CD4-positive, alpha-beta T cell treated with Interleukin-4 for 4 hours (primary cell): Measurements from ENCODE around the gene CYB5R4.
"Not testable (repeated sequence)": the region's sequence is repeated elsewhere in the genome, so short reads cannot be mapped to it uniquely, and the experiment has no call there.

ENCODE experiments used
- DNase-seq: peaks from one replicate; pipeline ENCODE4 v3.0.0-alpha.2; 2020

The CYB5R4 gene

DNA sequence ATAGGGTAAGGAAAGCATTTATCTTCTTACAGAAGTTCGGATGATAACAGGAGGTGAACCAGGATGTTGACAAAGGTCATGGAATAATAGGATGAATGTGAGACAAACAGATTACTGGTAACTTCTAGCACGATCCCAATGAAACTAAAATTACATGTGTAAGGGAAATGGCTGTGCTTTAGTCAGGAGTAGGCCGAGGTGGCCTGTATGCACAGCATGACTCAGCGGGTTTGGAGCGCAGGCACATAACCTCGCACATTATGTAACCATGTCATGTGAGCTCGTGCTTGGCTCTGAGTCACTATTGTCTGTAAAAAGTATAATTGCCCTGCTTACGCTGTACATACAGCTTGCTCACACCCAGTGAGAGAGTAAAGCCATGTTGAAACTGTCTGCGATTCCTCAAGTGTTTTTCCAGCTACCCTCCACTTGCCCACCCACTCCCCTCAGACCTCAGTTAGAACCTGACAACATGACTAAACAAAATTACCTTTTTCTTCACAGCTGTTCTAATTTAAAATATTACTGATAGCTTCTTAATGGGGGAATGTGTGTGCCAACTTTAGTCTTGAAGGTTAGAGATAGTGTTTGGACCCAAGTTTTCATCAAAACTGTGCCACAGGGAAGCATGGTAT lies 8.2 kb downstream of the CYB5R4 start:
- DNase-seq, result peak; percentile 9

DNA sequence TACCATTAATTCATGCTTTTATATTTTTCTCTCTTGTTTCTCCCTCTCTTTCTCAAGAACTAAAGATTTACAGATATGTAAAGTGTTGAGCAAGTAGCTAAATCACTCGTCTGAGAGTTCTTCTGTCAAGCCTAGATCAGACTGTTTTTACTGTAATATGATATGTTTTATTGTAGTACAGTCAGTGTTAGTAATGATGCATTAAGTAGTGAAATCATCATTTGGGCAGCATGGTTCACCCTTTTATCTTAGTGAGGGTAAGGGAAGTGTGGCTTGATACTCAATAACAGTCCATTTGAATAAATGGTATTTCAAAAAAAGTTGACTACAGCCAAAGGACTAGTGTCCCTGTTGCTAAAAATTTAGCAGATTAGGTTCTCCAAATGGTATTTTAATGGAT lies 9.2 kb downstream of the CYB5R4 start:
- no peak for DNase-seq

DNA sequence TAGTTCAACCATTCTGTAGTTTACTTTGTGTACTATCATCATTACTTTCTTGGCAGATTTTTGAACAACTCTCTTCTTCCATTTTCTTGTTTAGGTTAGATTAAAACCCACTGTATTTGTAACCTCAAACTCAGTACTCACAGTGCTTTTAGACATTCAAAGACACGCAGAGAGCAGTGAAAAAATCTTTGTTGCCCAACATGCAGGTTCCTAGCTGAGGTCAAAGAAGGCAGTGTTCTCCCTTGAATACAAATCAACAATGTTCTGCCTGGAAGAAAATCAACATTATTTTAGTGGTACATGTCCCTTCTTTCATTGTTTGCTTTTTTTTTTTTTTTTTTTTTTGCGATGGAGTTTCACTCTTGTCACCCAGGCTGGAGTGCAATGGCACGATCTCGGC lies 11.2 kb downstream of the CYB5R4 start:
- DNase-seq, result no peak

DNA sequence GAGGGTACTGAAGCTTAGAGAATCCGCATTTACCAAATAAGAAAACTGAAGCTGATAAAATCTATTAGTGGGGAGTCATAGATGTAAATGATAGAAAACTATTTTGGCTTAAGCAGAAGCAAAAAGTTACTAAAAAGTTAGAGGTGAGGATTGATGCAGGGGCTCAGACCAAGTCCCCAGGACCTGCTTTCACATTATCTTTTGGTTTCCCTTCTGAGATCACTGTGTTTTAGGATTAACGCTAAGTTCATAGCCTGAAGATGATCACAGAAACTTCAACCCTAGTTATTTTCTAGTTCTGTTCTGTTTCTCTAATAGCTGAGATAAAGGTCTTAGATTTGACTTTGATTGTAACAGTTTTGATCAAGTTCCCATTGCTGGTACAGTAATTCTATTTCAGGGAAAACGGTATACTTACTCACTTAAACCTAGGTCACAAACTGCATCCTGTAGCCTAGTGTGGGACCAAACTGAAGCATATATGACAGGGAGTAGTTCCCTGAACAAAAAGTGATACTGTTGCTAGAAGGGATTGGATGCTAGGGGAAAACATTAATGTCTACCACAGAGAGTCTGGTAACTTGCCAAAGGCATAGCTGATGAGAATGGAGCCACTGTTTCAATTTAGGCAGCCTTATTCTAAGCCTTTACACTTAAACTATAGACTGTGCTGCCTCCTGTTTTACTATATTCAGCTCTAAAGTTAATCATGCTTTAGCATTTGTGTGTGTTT lies 13.1 kb downstream of the CYB5R4 start:
- no peak for DNase-seq

DNA sequence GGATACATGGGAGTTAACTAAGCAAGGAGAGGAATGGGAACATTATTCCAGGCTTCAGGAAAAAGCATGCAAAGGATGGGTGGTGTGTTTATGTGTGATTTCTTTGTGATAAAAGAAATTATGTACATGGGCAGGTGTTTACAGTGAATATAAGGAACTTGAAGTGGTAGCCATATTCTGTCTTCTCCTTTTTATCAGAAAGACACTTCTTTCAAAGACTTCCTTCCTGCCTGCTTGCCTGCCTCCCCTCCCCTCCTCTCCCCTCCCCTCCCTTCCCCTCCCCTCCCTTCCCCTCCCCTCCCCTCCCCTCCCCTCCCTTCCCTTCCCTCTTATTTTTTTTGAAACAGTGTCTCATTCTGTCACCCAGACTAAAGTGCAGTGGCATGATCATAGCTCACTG lies 14.4 kb downstream of the CYB5R4 start:
- no peak for DNase-seq

DNA sequence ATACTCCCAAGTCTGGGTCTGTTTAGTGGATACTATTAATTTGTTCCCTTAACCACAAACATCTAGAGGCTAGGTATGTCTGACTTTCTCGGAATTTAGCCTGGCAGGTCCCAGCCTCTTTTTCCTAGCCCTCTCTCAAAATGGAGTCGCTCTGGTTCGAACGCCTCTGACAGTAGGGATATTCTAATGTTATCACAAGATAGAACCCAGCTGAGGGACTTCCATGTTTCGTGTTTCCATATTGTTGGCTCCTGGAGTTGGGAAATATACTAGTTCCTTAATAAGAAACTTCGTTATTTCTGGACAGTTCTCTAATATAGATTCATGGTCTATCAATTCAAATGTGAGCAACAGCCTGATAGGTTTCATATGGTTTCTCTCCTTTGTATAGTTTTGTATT lies 16.4 kb downstream of the CYB5R4 start:
- DNase-seq, result no peak

DNA sequence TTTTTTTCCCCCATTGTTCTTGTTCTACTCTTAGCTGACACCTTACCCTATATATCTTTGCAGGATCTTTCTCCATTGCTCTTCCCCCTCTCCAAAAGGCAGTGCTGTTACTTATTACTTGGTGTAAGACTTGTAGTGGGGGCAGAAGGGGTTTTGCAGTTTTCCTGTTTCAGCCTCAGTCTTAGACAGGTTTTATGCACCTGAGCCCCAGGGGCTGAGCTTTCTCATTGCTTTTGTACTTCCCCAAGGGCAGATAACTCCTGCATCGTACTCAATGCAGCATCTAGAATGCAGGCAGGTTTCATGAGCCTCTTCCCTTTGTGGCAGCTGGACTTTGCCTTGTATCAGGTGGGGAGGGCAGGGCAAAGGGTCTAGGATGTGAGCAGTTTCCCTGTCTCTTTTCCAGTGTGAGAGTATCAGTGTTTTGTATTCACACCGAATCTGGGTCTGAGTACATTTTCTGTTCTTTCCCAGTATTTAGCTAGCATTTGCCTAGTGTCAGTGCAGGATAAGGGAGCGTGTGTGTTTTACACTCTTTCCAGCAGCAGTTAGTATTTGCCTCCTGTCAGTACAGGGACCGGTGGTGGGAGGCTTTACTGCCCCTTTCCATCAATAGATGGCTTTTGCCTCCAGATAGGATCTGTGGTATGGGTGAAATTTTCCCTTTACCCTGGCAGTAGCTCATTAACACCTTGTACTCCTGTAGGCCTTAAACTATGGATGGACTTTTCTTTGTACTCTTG lies 19.6 kb downstream of the CYB5R4 start:
- DNase-seq, result no peak

DNA sequence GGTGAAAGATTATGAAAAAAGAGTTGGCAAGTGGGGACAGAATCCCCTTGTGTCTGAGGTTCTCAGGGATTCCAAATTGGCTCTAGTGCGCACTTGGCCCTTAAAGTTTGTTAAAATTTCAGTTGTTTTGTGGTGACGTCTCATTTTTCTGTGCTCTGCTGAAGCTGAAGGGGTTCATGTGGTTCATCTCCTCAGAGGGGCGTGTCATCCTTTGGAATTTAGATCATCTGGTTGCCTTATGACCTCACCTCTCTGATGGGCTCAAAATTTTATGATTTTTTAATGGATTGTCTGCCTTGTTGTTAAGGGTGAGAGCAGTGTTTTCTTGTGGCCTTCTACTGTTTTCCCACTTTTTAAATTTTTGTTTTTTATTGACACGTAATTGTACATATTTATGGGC lies 20.3 kb downstream of the CYB5R4 start:
- no peak for DNase-seq

DNA sequence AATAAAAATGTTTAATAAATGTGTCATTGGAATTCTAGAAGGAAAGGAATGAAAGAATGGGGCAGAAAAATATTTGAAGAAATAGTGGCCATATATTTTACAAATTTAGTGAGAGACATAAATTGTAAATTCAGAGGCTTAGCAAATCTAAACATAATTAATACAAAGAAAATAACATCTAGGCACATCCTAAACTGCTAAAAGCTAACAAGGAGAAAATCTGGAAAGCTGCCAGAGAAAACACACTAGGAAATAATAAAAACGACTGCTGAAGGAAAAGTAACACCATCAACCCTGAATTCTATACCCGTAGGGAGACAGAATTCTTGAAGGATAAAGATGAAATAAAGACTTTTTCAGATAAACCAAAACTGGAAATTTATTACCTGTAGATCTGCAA lies 23.8 kb downstream of the CYB5R4 start:
- DNase-seq, result no peak

DNA sequence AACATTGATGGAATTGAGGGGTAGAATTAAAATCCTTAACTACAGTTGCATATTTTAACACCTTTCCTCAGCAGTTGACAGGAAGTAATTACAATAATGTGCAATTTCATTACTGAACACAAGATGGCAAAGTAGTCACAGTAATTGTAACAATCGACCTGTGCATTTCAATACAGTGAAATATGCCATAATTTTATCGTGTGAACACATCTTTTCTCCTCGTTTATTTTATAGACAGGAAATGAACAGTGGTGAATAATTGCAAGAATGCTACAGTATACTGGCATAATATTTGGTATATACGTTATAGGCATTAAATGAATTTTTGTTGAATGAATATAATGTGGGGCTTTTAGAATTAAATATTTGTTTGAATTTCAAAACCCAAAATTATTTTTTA lies 25.0 kb downstream of the CYB5R4 start:
- DNase-seq, result peak; percentile 60

DNA sequence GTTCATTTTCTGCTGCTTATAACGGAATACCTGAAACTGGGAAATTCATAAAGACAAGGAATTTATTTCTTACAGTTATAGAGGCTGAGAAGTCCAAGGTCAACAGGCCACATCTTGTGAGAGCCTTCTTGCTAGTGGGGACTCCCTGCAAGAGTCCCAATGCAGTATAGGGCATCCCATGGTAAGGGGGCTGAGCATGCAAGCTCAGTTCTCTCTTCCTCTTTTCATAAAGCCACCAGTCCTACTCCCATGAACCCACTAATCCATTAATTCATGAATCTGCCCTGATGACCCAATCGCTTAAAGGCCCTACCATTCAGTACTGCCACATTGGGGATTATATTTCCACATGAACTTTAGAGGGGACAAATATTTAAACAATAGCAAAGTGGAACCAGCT lies 26.5 kb downstream of the CYB5R4 start:
- DNase-seq, result no peak

DNA sequence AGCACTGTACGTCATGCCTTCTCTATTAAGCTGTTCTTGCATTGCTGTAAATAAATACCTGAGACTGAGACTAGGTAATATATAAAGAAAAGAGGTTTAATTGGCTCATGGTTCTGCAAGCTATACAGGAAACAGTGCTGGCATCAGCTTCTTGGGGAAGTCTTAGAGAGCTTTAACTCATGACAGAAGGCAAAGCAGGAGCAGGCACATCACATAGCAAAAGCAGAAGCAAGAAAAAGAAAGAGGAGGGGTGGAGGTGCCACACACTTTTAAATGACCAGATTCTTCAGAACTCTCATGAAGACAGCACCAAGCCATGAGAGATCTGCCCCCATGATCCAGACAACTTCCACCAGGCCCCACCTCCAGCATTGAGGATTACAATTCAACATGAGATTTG lies 30.1 kb downstream of the CYB5R4 start:
- DNase-seq, result no peak

DNA sequence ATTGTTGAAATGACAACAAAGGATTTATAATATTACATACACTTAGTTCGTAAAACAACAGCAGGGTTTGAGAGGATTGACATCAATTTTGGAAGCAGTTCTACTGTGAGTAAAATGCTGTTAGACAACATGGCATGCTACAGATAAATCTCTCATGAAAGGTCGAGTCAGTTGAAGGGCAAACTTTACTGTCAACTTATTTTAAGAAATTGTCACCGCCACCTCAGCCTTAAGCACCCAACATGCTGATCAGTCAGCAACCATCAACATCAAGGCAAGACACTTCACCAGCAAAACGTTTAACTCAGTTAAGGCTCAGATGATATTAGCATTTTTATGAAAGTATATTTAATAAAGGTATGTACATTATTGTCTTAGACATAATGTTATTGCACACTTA lies 31.0 kb downstream of the CYB5R4 start:
- no peak for DNase-seq

DNA sequence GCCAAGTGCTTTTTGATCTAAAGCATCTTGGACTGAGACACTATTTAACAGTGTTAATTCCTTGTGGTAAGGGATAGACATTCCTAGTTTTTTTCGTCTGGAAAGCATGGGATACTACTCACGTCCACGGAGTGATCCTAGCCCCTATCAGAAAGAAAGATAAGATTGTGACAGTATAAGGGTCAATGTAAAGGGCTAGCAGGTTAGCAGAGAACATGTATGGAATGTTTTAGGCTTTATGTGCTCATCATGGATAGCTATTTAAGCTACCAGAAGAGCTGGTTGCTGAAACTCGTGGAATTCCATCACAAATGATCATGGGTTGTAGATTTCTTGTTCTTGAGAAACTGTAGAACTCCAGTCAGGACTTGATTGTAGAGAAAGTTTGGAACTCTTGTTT lies 32.1 kb downstream of the CYB5R4 start:
- no peak for DNase-seq

DNA sequence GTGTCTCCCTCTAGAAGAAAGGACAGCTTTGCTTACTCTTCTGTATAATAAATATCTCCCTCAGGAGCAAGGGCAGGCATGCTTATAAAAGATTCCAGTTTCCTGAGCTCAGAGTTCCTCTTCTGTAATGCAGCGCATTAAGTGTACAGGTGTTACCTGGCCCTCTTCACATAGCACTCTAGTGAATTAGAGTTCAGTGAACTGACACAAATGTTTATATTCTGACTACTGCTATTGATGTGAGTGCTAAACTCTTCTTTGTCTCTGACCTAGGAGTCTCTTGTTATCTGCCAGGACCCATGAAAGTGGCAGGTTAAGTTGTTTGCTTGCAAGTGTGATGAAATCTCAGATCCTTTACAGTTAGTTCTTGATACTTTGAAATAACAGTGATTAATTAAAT lies 33.5 kb downstream of the CYB5R4 start:
- no peak for DNase-seq

DNA sequence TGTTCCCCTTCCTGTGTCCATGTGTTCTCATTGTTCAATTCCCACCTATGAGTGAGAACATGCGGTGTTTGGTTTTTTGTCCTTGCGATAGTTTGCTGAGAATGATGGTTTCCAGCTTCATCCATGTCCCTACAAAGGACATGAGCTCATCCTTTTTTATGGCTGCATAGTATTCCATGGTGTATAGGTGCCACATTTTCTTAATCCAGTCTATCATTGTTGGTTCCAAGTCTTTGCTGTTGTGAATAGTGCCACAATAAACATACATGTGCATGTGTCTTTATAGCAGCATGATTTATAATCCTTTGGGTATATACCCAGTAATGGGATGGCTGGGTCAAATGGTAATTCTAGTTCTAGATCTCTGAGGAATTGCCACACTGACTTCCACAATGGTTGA lies 37.6 kb downstream of the CYB5R4 start:
- DNase-seq, result not testable (repeated sequence)

DNA sequence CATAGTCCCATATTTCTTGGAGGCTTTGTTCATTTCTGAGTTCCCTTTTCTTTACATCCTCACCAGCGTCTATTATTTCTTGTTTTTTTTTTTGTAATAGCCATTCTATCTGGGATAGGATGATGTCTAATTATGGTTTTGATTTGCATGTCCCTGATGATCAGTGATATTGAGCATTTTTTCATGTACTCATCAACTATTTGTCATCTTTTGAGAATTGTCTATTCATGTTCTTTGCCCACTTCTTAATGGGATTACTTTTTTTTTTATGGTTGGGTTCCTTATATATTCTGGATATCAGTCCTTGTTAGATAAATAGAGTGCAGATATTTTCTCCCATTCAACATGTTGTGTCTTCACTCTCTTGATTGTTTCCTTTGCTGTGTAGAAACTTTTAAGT lies 42.1 kb downstream of the CYB5R4 start:
- no peak for DNase-seq

DNA sequence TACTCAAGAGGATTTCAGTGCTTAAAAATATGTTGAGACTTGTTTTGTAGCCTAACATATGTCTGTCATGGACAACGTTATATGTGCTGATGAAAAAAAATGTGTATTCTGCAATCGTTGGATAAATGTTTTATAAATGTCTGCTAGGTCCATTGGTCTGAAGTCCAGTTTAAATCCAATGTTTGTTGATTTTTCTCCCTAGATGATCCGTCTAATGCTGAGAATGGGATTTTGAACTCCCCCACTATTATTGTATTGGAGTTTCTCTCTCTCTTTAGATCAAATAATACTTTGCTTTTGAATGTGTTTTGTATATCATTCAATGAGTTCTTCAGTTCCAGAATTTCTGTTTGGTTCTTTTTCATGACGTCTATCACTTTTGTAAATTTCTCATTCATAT lies 44.9 kb downstream of the CYB5R4 start:
- DNase-seq, result no peak

DNA sequence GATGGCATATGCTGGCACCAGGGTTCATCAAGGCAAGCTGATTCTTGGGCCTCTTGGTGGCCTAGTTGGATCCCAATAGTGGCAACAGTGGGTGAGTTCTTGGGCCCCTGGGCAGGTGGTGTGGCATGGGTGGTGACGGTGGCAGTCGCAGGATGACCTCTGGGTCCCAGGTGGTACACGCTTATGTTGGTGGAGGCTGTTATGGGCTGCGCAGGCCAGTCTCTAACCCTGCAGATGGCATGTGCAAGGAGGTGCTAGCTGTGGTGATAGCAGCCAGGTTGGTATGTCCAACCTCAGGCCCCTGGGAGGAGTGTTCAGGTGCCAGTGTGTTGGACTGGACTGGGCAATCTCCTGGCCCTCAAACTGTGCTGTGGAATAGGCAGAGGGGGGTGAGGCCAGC lies 46.2 kb downstream of the CYB5R4 start:
- DNase-seq, result no peak

DNA sequence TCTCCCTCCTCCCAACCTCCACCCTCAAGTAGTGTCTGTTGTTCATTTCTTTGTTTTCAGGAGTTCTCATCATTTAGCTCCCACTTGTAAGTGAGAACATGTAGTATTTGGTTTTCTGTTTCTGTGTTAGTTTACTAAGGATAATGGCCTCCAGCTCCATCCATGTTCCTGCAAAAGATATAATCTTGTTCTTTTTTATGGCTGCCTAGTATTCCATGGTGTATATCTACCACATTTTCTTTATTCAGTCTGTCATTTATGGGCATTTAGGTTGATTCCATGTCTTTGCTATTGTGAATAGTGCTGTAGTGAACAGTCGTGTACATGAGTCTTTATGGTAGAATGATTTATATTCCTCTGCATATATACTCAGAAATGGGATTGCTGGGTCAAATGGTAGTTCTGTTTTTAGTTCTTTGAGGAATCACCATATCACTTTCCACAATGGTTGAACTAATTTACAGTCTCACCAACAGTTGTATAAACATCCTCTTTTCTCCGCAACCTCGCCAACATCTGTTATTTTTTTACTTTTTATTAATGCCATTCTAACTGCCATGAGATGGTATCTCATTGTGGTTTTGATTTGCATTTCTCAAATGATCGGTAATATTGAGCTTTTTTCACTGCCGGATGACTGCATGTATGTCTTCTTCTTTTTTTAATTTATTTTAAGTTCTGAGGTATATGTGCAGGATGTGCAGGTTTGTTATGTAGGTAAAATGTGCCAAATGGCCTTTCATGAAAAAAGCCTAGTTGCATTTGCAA lies 48.3 kb downstream of the CYB5R4 start:
- not testable (repeated sequence) for DNase-seq

DNA sequence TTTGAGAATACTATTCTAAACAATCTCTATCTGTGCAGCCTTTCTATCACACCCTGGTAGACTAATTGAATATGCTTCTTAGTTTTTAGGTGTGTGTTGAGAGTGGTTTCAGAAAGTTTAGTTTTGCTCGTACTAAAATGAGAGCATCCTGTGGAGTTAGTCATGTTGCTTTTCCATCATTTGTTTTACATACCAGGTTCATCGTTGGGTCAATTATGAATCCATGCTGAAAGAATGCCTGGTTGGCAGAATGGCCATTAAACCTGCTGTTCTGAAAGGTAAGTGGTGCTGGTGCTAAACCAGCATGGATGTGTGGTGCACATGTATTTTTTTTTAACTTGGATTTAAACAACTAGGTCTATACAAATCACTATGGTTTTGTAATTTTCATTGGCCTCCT lies 49.3 kb downstream of the CYB5R4 start:
- DNase-seq, result no peak

DNA sequence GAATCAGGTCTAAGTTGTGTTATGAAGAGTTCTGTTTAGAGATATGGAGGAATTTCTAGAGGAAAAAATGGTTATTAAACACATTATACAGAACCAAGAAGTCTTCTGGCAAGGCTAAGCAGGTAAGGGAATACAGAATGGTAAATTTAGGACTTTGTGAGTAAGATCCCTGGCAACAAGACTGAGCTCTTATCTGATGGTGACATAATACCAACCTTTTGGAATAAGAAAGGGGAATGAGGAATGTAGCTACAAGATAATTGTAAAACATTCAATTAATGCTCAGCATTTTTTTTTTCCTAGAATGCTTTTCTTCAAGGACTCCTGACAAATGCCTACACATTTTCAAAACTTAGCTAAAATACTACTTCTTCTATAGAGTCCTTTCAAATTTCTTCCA lies 51.8 kb downstream of the CYB5R4 start:
- no peak for DNase-seq

DNA sequence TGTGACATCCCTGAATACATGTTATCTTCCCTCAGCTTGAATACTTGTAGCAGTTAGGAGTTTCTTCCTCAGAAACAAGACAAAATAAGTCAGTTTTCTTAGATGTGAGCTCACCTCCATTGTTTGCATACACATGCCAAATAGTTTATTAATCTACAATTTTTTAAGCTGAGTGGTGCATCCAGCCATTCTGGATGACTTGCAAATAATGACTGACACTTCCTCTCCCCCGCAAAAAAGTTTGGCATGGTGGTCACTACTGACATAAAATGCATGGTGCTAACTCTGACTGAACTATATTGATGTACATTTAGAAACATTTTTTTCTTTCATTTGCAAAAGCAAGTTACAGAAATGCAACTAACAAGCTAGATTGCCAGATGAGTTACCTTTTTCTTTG lies 55.5 kb downstream of the CYB5R4 start:
- DNase-seq, result no peak

DNA sequence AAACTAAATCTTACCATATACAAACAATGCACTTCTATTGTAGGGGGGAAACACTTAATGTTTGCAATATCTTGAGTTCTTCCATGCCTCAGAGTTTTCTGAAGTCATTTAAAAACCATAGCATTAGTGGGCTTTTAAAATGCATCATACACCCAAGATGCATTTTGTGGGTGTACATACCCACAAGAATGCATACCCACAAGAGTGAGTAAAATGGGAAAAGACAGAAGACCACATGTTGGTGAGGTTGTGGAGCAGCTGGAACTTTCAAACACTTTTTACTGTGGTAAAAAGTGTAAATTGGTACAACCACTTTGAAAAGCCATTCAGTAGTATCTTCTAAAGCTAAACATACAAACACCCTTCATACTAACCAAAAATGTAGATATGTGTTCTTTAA lies 57.5 kb downstream of the CYB5R4 start:
- no peak for DNase-seq
